ENCODE data around the gene PKNOX2. TPM values are rescaled to one million over a fixed set of nuclear protein-coding genes. Genes with fewer than 3 reads are reported as not detected.

PKNOX2 gene
- total and polyA plus RNA-seq, 2 of the 8 experiments (the other 6 are each of a cell fraction or from before 2014, with no cell fraction given): 2.0 TPM

- WGBS, 2 experiments (ENCODE audit: extremely low coverage in 1 of 2, insufficient coverage in 1 of 2, insufficient read length in 1 of 2, insufficient replicate concordance in 2 of 2, low coverage in 1 of 2, low lambda C conversion rate in 2 of 2, missing lambda C conversion rate in 1 of 2): 89% methylated on average over 5 of the region's 5 CpGs; no CpG with 5 or more reads in 1 of the 2 experiments
- no peak overlapping the region for H3K9ac ChIP-seq (replicated peaks in 1 of 4; ENCODE audit: extremely low read depth in 1 of 4, low read depth in 3 of 4, low read length in 3 of 4)
- FAIRE-seq (no peak), DNase-seq (ENCODE audit: low read depth in 1 of 2, low spot score in 2 of 2) (no peak)
- H2AK5ac ChIP-seq (ENCODE audit: low read depth, low read length): no peak overlapping the region
- no peaks in the 10 kb centered on the region for H3K36me3 ChIP-seq (ENCODE audit: control insufficient read depth in 2 of 4, insufficient read depth in 4 of 4, low read length in 3 of 4)
- ChIA-PET CTCF (ENCODE audit: partially characterized antibody) (interaction anchor here (0.7 to 4.5 kb wide), 6 partner anchors 12 to 156 kb away, joined by 3 to 24 read pairs (median 4); no protein-coding TSS in a partner anchor), POLR2A (ENCODE audit: partially characterized antibody) (interaction anchor here (1.0 to 1.6 kb wide), 2 partner anchors 18 to 107 kb away, joined by 4 to 5 read pairs; no protein-coding TSS in a partner anchor)
- no peaks in the 10 kb centered on the region for H3K79me1 ChIP-seq (ENCODE audit: low read depth, low read length)
- no peak overlapping the region for H3K4ac ChIP-seq (replicated peaks; ENCODE audit: insufficient read length, low read depth, low read length)
- H3K79me2 ChIP-seq (ENCODE audit: control insufficient read depth in 1 of 2, insufficient read depth in 2 of 2, low read length in 2 of 2): no peaks in the 10 kb centered on the region
- H2BK5ac ChIP-seq (ENCODE audit: low read depth, low read length): no peak overlapping the region
- H4K5ac ChIP-seq (ENCODE audit: insufficient read length, low read depth, low read length): no peak overlapping the region
- H3K9me3 ChIP-seq (ENCODE audit: insufficient read depth in 2 of 2, low read depth in 1 of 2, low read length in 1 of 2): no peaks in the 10 kb centered on the region
- H2AFZ ChIP-seq (ENCODE audit: low read length): no peak overlapping the region
- no peak overlapping the region for H2BK20ac ChIP-seq (ENCODE audit: low read length)
- no peak overlapping the region for H2BK120ac ChIP-seq (replicated peaks; ENCODE audit: low read depth, low read length)
- H3K4me1 ChIP-seq (replicated peaks in 1 of 4; ENCODE audit: control insufficient read depth in 3 of 4, insufficient read depth in 4 of 4, low read length in 3 of 4): peaks cover 1 to 8% (median 4%) of the 10 kb centered on the region in 4 experiments; a peak in 6 of 7 replicates
- H2BK15ac ChIP-seq (ENCODE audit: low read length): no peak overlapping the region
- H4K20me1 ChIP-seq (replicated peaks in 1 of 2; ENCODE audit: control insufficient read depth in 1 of 2, insufficient read depth in 2 of 2, low read length in 2 of 2): no peaks in the 10 kb centered on the region
- no peak overlapping the region for H4K91ac ChIP-seq (replicated peaks; ENCODE audit: insufficient read length, low read length)
- H3K56ac ChIP-seq (replicated peaks; ENCODE audit: insufficient read length, low read depth, low read length): no peak overlapping the region
- no peak overlapping the region for H3K18ac ChIP-seq (ENCODE audit: extremely low read depth, low read length)
- H4K8ac ChIP-seq (ENCODE audit: extremely low read depth, insufficient read depth, low read length): no peak overlapping the region
- no peak overlapping the region for H3K4me3 ChIP-seq (ENCODE audit: extremely low read depth in 1 of 4, insufficient read depth in 2 of 4, low read depth in 3 of 4, low read length in 4 of 4)
- no peak overlapping the region for H3K23ac ChIP-seq (ENCODE audit: insufficient read length)
- no peaks in the 10 kb centered on the region for H3K23me2 ChIP-seq (ENCODE audit: low read depth, low read length)
- no peak overlapping the region for H3K14ac ChIP-seq (ENCODE audit: insufficient read length)
- no peak overlapping the region for H3K4me2 ChIP-seq (ENCODE audit: insufficient read depth in 1 of 2, low read depth in 2 of 2, low read length in 2 of 2)
- no peak overlapping the region for H3K27ac ChIP-seq (ENCODE audit: low read depth, low read length)
- H3K27me3 ChIP-seq (replicated peaks in 1 of 4; ENCODE audit: control insufficient read depth in 3 of 4, extremely low read depth in 1 of 4, insufficient read depth in 3 of 4, low read length in 3 of 4): no peaks in the 10 kb centered on the region
- H2BK12ac ChIP-seq (ENCODE audit: low read depth, low read length): no peak overlapping the region
Measured at GRCh38 chr11:125273519-125274000, 109.0 kb downstream of the PKNOX2 start.

Measured in H1 (cell line).